Measurements from ENCODE around the gene DCST2.

The DCST2 gene

GRCh38 chr1:154974102-154974807 lies 59.3 kb downstream of the DCST2 start, which contains the start of gene CKS1B:
TSS of gene CKS1B (plus strand) at chr1:154974681. CDS start at chr1:154974746, 65 bp downstream.
- TF ChIP-seq, protein P1, sequence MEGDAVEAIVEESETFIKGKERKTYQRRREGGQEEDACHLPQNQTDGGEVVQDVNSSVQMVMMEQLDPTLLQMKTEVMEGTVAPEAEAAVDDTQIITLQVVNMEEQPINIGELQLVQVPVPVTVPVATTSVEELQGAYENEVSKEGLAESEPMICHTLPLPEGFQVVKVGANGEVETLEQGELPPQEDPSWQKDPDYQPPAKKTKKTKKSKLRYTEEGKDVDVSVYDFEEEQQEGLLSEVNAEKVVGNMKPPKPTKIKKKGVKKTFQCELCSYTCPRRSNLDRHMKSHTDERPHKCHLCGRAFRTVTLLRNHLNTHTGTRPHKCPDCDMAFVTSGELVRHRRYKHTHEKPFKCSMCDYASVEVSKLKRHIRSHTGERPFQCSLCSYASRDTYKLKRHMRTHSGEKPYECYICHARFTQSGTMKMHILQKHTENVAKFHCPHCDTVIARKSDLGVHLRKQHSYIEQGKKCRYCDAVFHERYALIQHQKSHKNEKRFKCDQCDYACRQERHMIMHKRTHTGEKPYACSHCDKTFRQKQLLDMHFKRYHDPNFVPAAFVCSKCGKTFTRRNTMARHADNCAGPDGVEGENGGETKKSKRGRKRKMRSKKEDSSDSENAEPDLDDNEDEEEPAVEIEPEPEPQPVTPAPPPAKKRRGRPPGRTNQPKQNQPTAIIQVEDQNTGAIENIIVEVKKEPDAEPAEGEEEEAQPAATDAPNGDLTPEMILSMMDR (IDR thresholded peaks at IDR 0.05; ENCODE audit: low read depth, low read length, missing control alignments) = no peak
- peak within 1 kb of the TSS; percentile 85 for H3K4me3 ChIP-seq (ENCODE audit: low read depth, low read length)
- peak; percentile 99 for DNase-seq (ENCODE audit: low read depth)

DNA sequence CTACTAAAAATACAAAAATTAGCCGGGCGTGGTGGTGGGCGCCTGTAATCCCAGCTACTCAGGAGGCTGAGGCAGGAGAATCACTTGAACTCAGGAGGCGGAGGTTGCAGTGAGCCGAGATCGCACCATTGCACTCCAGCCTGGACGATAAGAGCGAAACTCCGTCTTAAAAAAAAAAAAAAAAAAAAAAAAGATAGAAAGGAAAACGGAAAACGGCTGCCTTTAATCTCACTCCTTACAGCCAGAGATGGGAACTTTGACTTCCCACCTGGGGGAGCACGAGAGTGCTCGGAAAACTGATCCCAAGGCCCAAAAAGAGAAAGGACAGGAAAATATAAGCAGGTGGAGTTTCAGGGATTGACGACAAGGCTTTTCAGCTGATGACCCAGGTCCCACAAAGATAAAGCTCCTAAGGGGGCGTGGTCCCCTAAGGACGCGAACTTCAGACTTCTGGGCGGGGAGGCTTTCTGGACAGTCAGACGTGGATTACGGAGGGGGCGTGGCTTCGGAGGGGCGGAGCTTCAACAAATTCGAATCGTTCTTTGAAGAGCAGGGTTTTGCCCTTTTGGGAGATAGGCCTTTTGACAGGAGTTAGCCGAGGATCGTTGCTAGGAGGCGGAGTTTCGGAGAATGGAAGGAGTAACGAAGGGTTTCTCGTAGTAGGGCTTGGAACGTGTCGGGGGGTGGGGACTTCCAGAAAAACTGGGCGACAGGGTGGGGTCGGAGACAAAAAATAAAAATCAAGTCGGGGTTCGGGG lies 60.1 kb downstream of the DCST2 start:
- H3K4me3 ChIP-seq (ENCODE audit: low read depth, low read length) = peak overlapping the region; percentile 85
- peak; percentile 88 for DNase-seq (ENCODE audit: low read depth)
- TF ChIP-seq, protein P1 (IDR thresholded peaks at IDR 0.05; ENCODE audit: low read depth, low read length, missing control alignments) = peak; percentile 16

DNA sequence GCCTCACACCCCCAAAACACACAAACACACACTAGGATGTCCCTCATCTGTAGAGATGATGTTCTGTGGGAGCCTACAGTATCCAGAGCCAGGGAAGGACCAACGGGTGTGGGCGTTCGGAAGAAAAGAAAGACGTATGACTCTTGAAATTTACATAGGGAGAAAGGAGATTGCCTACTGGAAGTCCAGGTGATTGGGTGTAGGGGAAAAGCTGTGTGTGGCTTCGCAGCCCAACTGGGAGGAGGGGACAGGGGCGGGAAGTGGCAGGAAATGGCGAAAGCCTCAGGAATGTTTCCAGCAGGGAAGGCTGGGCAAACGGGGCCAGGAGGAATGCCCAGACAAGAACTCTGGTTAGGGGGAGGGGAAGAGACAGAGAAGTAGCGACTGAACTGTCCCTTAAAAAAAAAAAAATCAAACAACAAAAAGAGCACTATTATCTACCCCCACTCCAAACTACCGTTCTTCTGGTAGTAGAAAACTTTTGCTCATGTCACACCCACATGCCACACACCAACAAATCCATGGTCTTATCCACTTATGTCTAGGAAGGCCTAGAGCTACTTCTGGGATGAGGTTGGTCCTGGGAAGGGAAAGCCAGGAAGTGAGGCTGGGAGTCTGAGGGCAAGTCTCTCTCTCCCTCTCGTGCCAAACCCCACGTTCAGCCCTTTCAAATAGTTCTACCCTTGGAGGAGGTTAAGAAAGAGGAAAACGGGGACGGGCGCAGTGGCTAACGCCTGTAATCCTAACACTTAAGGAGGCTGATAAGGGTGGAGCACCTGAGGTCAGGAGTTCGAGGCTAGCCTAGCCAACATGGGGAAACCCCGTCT lies 60.9 kb downstream of the DCST2 start:
- DNase-seq (ENCODE audit: low read depth) = no peak
- TF ChIP-seq, protein P1 (IDR thresholded peaks at IDR 0.05; ENCODE audit: low read depth, low read length, missing control alignments) = no peak
- H3K4me3 ChIP-seq (ENCODE audit: low read depth, low read length) = peak overlapping the region; percentile 85

GRCh38 chr1:154972213-154972516 lies 61.4 kb downstream of the DCST2 start:
- TF ChIP-seq, protein P1 (IDR thresholded peaks at IDR 0.05; ENCODE audit: low read depth, low read length, missing control alignments) = no peak
- DNase-seq (ENCODE audit: low read depth) = no peak
- H3K4me3 ChIP-seq (ENCODE audit: low read depth, low read length) = no peak overlapping the region

GRCh38 chr1:154971341-154971998 lies 62.1 kb downstream of the DCST2 start:
- H3K4me3 ChIP-seq (ENCODE audit: low read depth, low read length) = no peak overlapping the region; the same call in 1 of the 2 replicates
- TF ChIP-seq, protein P1 (IDR thresholded peaks at IDR 0.05; ENCODE audit: low read depth, low read length, missing control alignments) = no peak
- DNase-seq (ENCODE audit: low read depth) = no peak

GRCh38 chr1:154970631-154971340 lies 62.8 kb downstream of the DCST2 start, which contains the start of gene SHC1:
TSS of gene SHC1 (minus strand) at chr1:154970747. CDS start at chr1:154970526, 221 bp downstream.
- peak; percentile 45 for DNase-seq (ENCODE audit: low read depth)
- TF ChIP-seq, protein P1 (IDR thresholded peaks at IDR 0.05; ENCODE audit: low read depth, low read length, missing control alignments) = no peak
- peak within 1 kb of the TSS; percentile 22 for H3K4me3 ChIP-seq (ENCODE audit: low read depth, low read length)
